ENCODE results near the gene MAP3K19.

MAP3K19 gene

GRCh38 chr2:134934150-134934549, 113.1 kb downstream of the MAP3K19 start:
- no peak for DNase-seq (ENCODE audit: low read depth in 2 of 2, low spot score in 1 of 2)

GRCh38 chr2:134933732-134934131, 113.5 kb downstream of the MAP3K19 start:
- no peak for DNase-seq (ENCODE audit: low read depth in 2 of 2, low spot score in 1 of 2)

GRCh38 chr2:134932864-134933526, 114.3 kb downstream of the MAP3K19 start:
- DNase-seq (ENCODE audit: low read depth in 2 of 2, low spot score in 1 of 2), result no peak

- no peak for DNase-seq (ENCODE audit: low read depth in 2 of 2, low spot score in 1 of 2)
These were observed 120.1 kb downstream of the MAP3K19 start for GRCh38 chr2:134927195-134927594.

DNA sequence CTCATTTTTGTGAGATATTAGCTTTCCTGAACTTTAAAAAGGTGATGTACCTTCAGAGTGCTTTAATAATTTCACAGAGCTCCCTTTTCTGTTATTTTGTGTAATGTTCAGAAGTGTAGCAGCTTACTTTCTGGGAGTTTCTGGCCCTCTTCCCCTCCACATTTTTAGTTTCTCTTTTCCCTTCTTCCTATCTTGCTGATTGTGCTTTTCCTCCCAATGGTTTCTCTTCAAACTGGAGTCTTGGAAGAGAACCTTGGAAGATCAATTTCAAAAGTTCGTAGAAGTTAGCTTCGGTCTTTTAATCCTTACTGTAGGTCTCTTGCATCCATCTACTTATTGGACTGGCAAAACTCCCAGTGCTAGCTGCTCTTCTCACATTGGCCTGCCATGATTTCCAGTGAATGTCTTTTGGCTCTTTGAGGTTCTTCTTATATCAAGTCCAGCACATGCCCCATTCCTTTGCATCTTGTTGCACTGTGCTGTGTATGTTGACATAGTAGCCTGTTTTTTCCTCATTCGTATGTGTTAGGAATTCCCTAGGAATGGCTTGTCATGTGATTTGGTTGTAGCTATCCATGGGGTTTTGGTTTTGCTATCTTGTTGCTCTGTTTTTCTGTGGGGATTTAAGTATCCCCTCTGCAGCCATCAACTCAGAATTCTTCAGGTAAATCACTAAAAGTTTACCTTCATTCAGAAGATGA, 120.9 kb downstream of the MAP3K19 start:
- no peak for DNase-seq (ENCODE audit: low read depth in 2 of 2, low spot score in 1 of 2)

GRCh38 chr2:134924912-134925311, 122.3 kb downstream of the MAP3K19 start:
- DNase-seq (ENCODE audit: low read depth in 2 of 2, low spot score in 1 of 2), result no peak

DNA sequence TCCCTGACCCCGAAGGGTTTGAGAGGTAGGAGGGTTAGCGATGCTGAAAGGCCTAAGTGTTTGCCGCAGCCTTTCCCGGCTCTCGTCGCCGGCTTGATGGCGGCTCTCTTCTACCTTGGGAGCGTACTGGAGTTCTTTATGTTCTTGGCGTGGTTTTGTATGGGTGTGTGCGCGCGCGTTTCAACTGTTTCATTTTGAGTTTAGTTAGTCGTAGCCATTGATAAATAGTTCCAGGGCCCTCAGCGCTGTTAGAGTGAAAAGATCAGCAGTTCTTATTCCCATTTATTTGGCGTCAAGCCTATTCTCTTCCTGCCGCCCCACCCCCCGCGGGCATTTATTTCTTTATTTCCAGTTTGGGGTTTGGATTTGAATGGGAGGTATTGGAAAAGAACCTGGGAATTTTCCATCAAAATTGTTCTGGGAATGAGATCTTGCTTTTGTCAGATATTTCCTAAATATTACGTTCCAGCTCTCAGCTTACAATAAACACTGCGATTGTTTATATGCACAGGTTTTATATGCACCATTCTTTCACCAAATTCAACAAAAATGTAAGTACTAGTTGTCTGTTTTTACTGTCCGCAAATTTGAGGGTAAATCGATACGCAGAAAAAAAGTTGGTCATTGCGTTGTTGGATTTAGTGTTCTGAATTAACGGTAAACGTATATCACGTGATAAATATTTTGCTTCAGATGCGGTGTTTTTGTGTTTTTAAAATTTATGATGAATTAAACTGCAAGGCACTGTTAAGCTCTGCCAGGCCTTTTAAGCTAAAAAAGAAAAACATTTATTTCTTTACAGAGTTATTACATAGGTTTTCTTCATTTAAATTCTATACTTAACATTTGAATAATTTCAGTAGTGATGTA, 127.7 kb downstream of the MAP3K19 start:
- DNase-seq (ENCODE audit: low read depth in 2 of 2, low spot score in 1 of 2), result peak in 1 of 2 donors; percentile 6

- DNase-seq (ENCODE audit: low read depth in 2 of 2, low spot score in 1 of 2), result peak; percentile 97 to 100
These were observed 128.5 kb downstream of the MAP3K19 start, which contains the start of gene CCNT2 for GRCh38 chr2:134918526-134919340. Gene CCNT2 (plus strand): TSS chr2:134918822. CDS start chr2:134918855, 33 bp downstream.

- peak in 1 of 2 donors; percentile 77 for DNase-seq (ENCODE audit: low read depth in 2 of 2, low spot score in 1 of 2)
These were observed 129.2 kb downstream of the MAP3K19 start for GRCh38 chr2:134917888-134918525.

- DNase-seq (ENCODE audit: low read depth in 2 of 2, low spot score in 1 of 2), result no peak
These were observed 129.8 kb downstream of the MAP3K19 start for GRCh38 chr2:134917360-134917865.
